HG03039 (cell line): ENCODE results near the gene ZFYVE28.

Experiments
- ATAC-seq: cut with Tn5 transposase; IDR thresholded peaks from one replicate; pipeline ENCODE4 v1.9.1; 2021; ENCODE audit warnings: mild to moderate bottlenecking, moderate library complexity; ENCODE audit not compliant: unreplicated experiment

Gene ZFYVE28

DNA sequence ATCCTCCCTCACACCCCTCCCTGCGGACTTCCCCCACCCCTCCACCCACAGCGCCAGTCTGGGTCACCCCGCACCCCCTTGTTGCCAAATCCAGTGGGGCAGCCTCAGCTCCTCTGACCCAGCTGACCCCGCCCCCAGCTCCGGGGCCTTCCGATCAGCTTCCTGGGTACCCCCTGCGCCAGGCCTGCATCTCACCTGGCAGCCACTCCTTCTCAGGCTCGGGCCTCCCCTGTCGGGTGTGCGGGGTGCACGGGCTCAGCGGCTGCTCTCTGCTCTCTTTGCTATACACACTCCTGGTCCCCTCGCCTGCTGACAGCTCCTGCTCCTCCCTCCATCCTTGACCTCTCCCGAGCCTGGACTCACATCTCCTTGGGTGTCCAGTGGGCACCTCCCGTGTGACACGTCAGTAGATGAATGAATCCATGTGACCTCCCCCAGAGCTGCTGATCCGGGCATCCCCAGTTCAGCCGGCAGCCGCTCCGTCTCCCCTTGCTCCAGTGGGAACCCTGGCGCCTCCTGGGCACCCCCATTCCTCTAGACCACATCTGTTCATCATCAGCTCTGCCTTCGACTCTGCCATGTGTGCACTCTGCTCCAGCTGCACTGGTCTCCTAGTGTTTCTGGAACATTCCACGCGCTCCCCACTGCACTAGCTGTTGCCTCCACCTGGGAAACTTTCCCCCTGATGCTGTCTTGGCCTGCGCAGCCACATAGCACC, 10.2 kb upstream of the ZFYVE28 start:
- ATAC-seq = no peak

GRCh38 chr4:2427383-2428334, 9.2 kb upstream of the ZFYVE28 start:
- no peak for ATAC-seq

- ATAC-seq = no peak
Measured at GRCh38 chr4:2426711-2427275, 8.3 kb upstream of the ZFYVE28 start.

GRCh38 chr4:2426069-2426397, 7.6 kb upstream of the ZFYVE28 start:
- no peak for ATAC-seq

DNA sequence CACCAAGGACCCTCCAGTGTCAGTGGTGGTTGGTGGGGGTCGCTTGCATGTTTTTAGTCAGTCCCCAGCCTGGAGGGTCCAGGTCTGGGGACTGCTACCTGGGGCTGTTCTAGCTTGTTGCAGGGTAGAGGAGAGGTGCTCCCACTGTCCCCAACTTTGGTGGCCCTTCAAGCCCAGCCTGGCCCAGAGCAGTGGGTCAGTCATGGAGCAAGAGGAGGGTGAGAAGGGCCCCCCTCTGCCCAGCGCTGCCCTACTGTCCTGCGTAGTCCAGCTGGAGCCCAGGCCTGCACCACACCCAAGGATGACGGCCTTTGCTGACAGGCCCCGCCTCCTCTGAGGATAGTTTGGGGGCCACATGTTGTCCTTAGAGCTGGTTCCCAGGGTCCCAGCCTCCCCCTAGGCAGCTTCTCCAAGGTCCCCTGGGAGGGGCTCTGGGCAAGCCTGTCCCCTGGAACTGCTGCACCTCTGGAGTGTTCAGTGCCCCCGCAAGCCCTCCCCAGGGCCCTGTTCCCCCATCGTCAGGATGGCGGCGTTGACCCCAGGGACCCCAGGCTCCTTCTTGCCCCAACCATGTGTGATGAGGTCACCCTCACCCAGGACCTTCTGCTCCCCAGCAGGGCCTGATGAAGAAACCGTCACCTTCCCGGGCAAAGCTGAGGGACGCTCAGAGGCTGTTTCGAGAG, 7.1 kb upstream of the ZFYVE28 start:
- ATAC-seq = no peak

- no peak for ATAC-seq
Measured at GRCh38 chr4:2424581-2424980, 6.1 kb upstream of the ZFYVE28 start.

DNA sequence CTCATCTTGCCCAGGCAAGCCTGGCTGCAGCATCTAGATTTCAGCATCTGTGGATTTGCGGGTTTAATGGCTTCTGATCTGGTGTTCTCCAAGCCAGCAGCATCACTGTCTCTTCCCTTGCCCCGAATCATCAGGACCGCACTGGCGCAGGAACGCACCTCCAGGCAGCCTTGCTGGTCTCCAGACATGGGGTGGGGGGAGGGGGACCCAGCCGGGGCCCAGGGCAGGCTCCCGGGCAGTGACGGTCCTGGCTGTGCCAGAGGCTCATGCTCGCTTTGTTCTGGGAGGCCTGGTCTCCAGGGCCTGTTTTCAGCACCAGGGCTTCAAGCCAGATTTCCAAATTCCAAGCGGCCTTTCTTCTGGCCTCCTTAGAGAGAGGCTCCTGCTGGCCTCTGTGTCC, 5.2 kb upstream of the ZFYVE28 start:
- no peak for ATAC-seq

DNA sequence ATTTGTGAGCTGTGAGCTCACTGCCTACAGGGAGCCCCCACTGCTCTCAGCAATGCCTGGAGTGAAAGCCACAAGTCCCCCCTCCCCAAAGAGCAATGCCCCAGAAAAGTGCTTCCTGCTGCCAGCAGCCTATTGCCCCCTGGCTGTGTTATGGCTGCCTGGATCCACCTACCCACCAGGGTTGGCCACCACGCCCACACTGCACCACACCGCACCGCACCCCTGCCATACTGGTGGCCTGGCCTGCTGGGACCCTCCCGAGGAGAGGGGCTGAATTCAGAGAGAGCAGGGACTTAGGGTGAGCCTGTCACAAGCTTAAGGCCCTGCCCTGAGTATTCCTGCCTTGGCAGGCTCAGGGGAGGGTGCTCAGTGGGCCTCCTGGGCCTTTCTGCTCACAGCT, 4.6 kb upstream of the ZFYVE28 start:
- ATAC-seq = no peak

DNA sequence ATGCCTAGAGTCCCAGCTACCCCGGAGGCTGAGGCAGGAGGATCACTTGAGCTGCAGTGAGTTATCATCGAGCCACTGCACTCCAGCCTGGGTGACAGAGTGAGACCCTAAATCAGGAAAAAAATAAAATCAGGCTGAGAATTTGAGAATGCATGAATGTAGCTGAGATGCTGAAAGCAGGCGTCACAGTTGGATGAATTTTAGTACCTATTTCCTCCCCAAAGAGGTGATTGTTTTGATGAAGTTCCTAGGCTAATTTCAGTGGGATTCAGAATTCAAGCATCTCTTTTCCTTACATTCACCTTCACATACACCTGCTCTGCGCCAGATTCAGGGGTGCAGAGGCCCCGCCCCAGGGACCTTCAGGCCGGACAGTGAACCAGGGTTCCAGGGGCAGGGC, 3.5 kb upstream of the ZFYVE28 start:
- no peak for ATAC-seq

DNA sequence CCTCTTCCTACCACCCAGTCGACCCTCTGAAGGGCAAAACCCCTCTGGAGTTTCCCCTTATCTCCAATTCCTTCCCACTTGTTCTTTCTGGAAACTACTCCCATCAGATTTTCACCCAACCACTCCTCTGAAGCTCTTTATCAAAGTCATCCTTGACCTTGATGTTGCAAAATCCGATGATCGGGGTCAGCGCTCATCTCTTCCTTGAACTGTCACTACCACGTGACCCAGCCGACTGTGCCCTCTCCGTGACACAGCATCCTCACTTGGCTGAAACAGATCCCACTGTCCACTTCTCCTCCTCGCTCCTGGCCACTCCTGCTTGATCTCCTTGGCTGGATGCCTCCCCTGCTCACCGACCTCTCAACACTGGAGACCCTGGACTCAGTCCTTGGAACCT, 1.4 kb upstream of the ZFYVE28 start:
- no peak for ATAC-seq

- ATAC-seq = peak; percentile 86
Measured at GRCh38 chr4:2418650-2419571, 466 bp upstream of the ZFYVE28 start, which contains the start of gene CFAP99. Gene CFAP99, plus strand, starts transcription at chr4:2418955.

GRCh38 chr4:2417226-2417764, 1.1 kb downstream of the ZFYVE28 start:
- ATAC-seq = no peak

- no peak for ATAC-seq
Measured at GRCh38 chr4:2416564-2417225, 1.8 kb downstream of the ZFYVE28 start.

DNA sequence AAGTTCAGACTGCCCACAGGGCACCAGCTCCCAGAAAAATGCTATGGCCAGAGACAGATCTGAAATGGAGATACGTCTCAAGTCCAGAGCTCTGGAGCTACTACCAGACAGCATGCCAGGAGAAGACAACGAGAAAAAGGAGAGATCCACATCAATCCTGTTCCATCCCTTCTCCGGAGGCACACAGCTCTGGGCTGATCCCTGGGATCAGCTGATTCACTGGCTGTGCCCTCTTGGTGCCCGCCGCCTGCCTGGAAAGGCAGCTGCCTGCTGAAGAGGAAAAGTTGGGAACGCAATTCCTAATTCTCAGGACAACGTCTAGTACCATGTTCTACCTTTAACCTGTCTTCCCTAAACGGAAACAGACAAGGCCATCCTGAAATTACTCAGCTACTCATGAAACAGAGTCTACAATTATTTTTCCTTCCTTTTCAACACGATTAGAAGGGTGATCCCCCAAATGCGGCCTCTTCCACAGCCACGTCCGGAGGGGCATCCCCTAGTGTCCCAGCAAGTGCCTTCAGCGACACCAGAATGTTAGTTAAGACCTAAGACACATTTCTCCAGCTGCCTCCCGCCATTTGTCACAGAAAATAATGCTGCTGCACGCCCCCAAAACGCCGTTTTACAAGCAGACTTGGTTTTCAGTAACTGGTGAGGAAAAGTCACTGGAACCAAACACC, 2.4 kb downstream of the ZFYVE28 start:
- ATAC-seq = no peak

- ATAC-seq = no peak
Measured at GRCh38 chr4:2415213-2415612, 3.2 kb downstream of the ZFYVE28 start.

- ATAC-seq = no peak
Measured at GRCh38 chr4:2413821-2414610, 4.4 kb downstream of the ZFYVE28 start.

GRCh38 chr4:2412885-2413716, 5.3 kb downstream of the ZFYVE28 start:
- ATAC-seq = no peak
